Caco-2 (cell line): ENCODE results near the gene TMEM150C. TPM values are rescaled to one million over a fixed set of nuclear protein-coding genes. Genes with fewer than 3 reads are reported as not detected.

Source experiments
- BruUV-seq: library from RNA; stranded (reverse); fragments of 400-500 nt; replicated peaks from 2 replicates; lab custom pipeline; 2021; lab: Mats Ljungman, UMichigan
- CTCF ChIA-PET: fragments of 300-600 bp; sonication (Branson Sonifier 250); formaldehyde crosslinking; loops from one replicate; lab custom pipeline; 2022; ENCODE audit warnings: antibody characterized with exemption; lab: Charles Lee
- POLR2A ChIA-PET: fragments of 300-600 bp; sonication (Branson Sonifier 250); formaldehyde crosslinking; loops from one replicate; lab custom pipeline; 2022; ENCODE audit warnings: antibody characterized with exemption; lab: Charles Lee
- DNase-seq, 2 experiments: peaks; one replicate each; pipeline versions ENCODE4 v3.0.0 to v3.0.0-alpha.2; 2020 to 2022
- H3K27me3 ChIP-seq: replicated peaks from 2 replicates; pipeline ENCODE4 v1.6.0; 2011; ENCODE audit warnings: low read length; ENCODE audit not compliant: control insufficient read depth, insufficient read depth
- H3K36me3 ChIP-seq: 2 replicates; pipeline ENCODE4 v1.5.1; 2011; ENCODE audit warnings: low read length; ENCODE audit not compliant: control insufficient read depth, insufficient read depth
- H3K4me1 ChIP-seq: fragments of 250-450 bp; sonication (Bioruptor Pico); 2 replicates; pipeline ENCODE4 v1.5.1; 2020; ENCODE audit warnings: mild to moderate bottlenecking
- H3K4me3 ChIP-seq: 2 replicates; pipeline ENCODE4 v1.5.1; 2011; ENCODE audit warnings: low read depth, mild to moderate bottlenecking, control low read depth, low read length
- H3K9me3 ChIP-seq: fragments of 250-450 bp; sonication (Bioruptor Pico); 2 replicates; pipeline ENCODE4 v1.5.1; 2020; ENCODE audit warnings: mild to moderate bottlenecking, moderate library complexity
- H3K27ac Mint-ChIP-seq: one replicate; pipeline ENCODE4 v1.8.0; 2022; ENCODE audit warnings: mixed read lengths; ENCODE audit not compliant: unreplicated experiment
- H3K27me3 Mint-ChIP-seq: one replicate; pipeline ENCODE4 v1.8.0; 2022; ENCODE audit warnings: mixed read lengths; ENCODE audit not compliant: insufficient read depth, unreplicated experiment
- H3K36me3 Mint-ChIP-seq: one replicate; pipeline ENCODE4 v1.8.0; 2022; ENCODE audit warnings: mild to moderate bottlenecking, mixed read lengths; ENCODE audit not compliant: insufficient read depth, unreplicated experiment
- H3K4me1 Mint-ChIP-seq: one replicate; pipeline ENCODE4 v1.8.0; 2022; ENCODE audit warnings: low read depth, mixed read lengths; ENCODE audit not compliant: unreplicated experiment
- H3K4me3 Mint-ChIP-seq: one replicate; pipeline ENCODE4 v1.8.0; 2022; ENCODE audit warnings: mild to moderate bottlenecking, moderate library complexity, mixed read lengths; ENCODE audit not compliant: unreplicated experiment
- H3K9me3 Mint-ChIP-seq: one replicate; pipeline ENCODE4 v1.8.0; 2022; ENCODE audit warnings: mixed read lengths; ENCODE audit not compliant: unreplicated experiment
- CTCF ChIP-seq, 2 experiments: fragments of 200-600 bp in 1 of 2; IDR thresholded peaks; 1 replicate in 1 of 2; 2 replicates in 1 of 2; pipeline versions ENCODE4 v1.5.1 to v1.8.0; 2011 to 2022; ENCODE audit warnings: antibody characterized with exemption in 1 of 2, control low read depth in 1 of 2, inconsistent platforms in 1 of 2, low read depth in 1 of 2, low read length in 1 of 2, mild to moderate bottlenecking in 1 of 2, moderate library complexity in 1 of 2; ENCODE audit not compliant: insufficient read depth in 1 of 2, severe bottlenecking in 1 of 2, unreplicated experiment in 1 of 2
- intact Hi-C: fragments of 100-400 bp; cut with micrococcal nuclease; formaldehyde crosslinking; loops from one replicate; pipeline ENCODE4 v1.10.0; 2022; ENCODE audit not compliant: unreplicated experiment
- total RNA-seq: library from RNA; stranded (reverse); gene quantifications from 2 replicates; pipeline ENCODE4 v1.2.3, GENCODE V29; 2022

The TMEM150C gene
- total RNA-seq, 1 experiment from 2014 or later = 5.7 TPM

- DNase-seq = no peak
- Mint-ChIP-seq H3K27me3 (no peaks in the 10 kb centered on the region), H3K36me3 (no peaks in the 10 kb centered on the region), H3K27ac (no peak overlapping the region), H3K4me1 (no peaks in the 10 kb centered on the region), H3K4me3 (no peak overlapping the region), H3K9me3 (no peaks in the 10 kb centered on the region)
- H3K36me3 ChIP-seq = no peaks in the 10 kb centered on the region
- no peak overlapping the region for H3K4me3 ChIP-seq
- no TSS peak for BruUV-seq
- CTCF ChIA-PET = no interaction called here
- intact Hi-C loops = loop anchor here (2.0 kb wide), 1 partner anchor 39 kb away; no protein-coding TSS in a partner anchor
- H3K27me3 ChIP-seq = no peaks in the 10 kb centered on the region
- no peak for TF ChIP-seq CTCF (IDR thresholded peaks at IDR 0.05; ENCODE audit: insufficient read depth in 1 of 2, low read depth in 1 of 2, low read length in 1 of 2, severe bottlenecking in 1 of 2, unreplicated experiment in 1 of 2)
- POLR2A ChIA-PET = no interaction called here
- H3K4me1 ChIP-seq = no peaks in the 10 kb centered on the region
- no peaks in the 10 kb centered on the region for H3K9me3 ChIP-seq
Observed at GRCh38 chr4:82510216-82510615, 51.6 kb downstream of the TMEM150C start.

GRCh38 chr4:82508806-82509428 is 52.9 kb downstream of the TMEM150C start:
- Histone ChIP-seq H3K4me1 (no peaks in the 10 kb centered on the region), H3K27me3 (no peaks in the 10 kb centered on the region), H3K9me3 (no peaks in the 10 kb centered on the region), H3K36me3 (no peaks in the 10 kb centered on the region), H3K4me3 (no peak overlapping the region)
- H3K27me3 Mint-ChIP-seq = no peaks in the 10 kb centered on the region
- no peaks in the 10 kb centered on the region for H3K36me3 Mint-ChIP-seq
- H3K9me3 Mint-ChIP-seq = no peaks in the 10 kb centered on the region
- H3K27ac Mint-ChIP-seq = no peak overlapping the region
- POLR2A ChIA-PET = no interaction called here
- no peak overlapping the region for H3K4me3 Mint-ChIP-seq
- CTCF ChIA-PET = no interaction called here
- TF ChIP-seq CTCF (IDR thresholded peaks at IDR 0.05; ENCODE audit: insufficient read depth in 1 of 2, low read depth in 1 of 2, low read length in 1 of 2, severe bottlenecking in 1 of 2, unreplicated experiment in 1 of 2) = no peak
- DNase-seq = no peak
- intact Hi-C loops = no loop called here
- BruUV-seq = no TSS peak
- no peaks in the 10 kb centered on the region for H3K4me1 Mint-ChIP-seq

- no peaks in the 10 kb centered on the region for H3K4me1 Mint-ChIP-seq
- no peaks in the 10 kb centered on the region for H3K36me3 Mint-ChIP-seq
- H3K4me3 Mint-ChIP-seq = no peak overlapping the region
- DNase-seq = no peak
- ChIA-PET CTCF (no interaction called here), POLR2A (no interaction called here)
- H3K9me3 Mint-ChIP-seq = no peaks in the 10 kb centered on the region
- no peak for TF ChIP-seq CTCF (IDR thresholded peaks at IDR 0.05; ENCODE audit: insufficient read depth in 1 of 2, low read depth in 1 of 2, low read length in 1 of 2, severe bottlenecking in 1 of 2, unreplicated experiment in 1 of 2)
- intact Hi-C loops = no loop called here
- Histone ChIP-seq H3K36me3 (no peaks in the 10 kb centered on the region), H3K27me3 (no peaks in the 10 kb centered on the region), H3K4me1 (no peaks in the 10 kb centered on the region), H3K9me3 (no peaks in the 10 kb centered on the region), H3K4me3 (no peak overlapping the region)
- H3K27me3 Mint-ChIP-seq = no peaks in the 10 kb centered on the region
- no TSS peak for BruUV-seq
- no peak overlapping the region for H3K27ac Mint-ChIP-seq
Observed at GRCh38 chr4:82508011-82508410, 53.8 kb downstream of the TMEM150C start.
